ENCODE results near the gene CDH4.
A peak's percentile ranks its signal among the peaks of the same experiment; 100 is the strongest.

Gene CDH4

GRCh38 chr20:61876952-61877728 lies 625.1 kb downstream of the CDH4 start:
- DNase-seq = no peak

GRCh38 chr20:61877776-61878477 lies 625.9 kb downstream of the CDH4 start:
- no peak for DNase-seq

- no peak for DNase-seq
These were observed 626.6 kb downstream of the CDH4 start for GRCh38 chr20:61878478-61879302.

GRCh38 chr20:61879303-61879620 lies 627.2 kb downstream of the CDH4 start:
- DNase-seq = no peak

GRCh38 chr20:61879694-61880093 lies 627.6 kb downstream of the CDH4 start:
- no peak for DNase-seq

- no peak for DNase-seq
These were observed 628.6 kb downstream of the CDH4 start for GRCh38 chr20:61880706-61881105.

GRCh38 chr20:61881416-61881815 lies 629.4 kb downstream of the CDH4 start:
- DNase-seq = no peak

GRCh38 chr20:61881861-61882260 lies 629.8 kb downstream of the CDH4 start:
- DNase-seq = no peak

- no peak for DNase-seq
These were observed 630.9 kb downstream of the CDH4 start for GRCh38 chr20:61882716-61883615.

GRCh38 chr20:61883857-61884393 lies 631.9 kb downstream of the CDH4 start:
- no peak for DNase-seq

GRCh38 chr20:61884571-61885389 lies 632.7 kb downstream of the CDH4 start:
- DNase-seq = no peak

- no peak for DNase-seq
These were observed 634.0 kb downstream of the CDH4 start for GRCh38 chr20:61885759-61886715.

- peak; percentile 17 for DNase-seq
These were observed 634.9 kb downstream of the CDH4 start for GRCh38 chr20:61886721-61887595.

GRCh38 chr20:61887596-61888093 lies 635.6 kb downstream of the CDH4 start:
- DNase-seq = no peak

- DNase-seq = no peak
These were observed 636.2 kb downstream of the CDH4 start for GRCh38 chr20:61888101-61888865.

- no peak for DNase-seq
These were observed 637.6 kb downstream of the CDH4 start for GRCh38 chr20:61889659-61890058.

GRCh38 chr20:61890210-61890609 lies 638.1 kb downstream of the CDH4 start:
- DNase-seq = no peak

GRCh38 chr20:61891476-61891875 lies 639.4 kb downstream of the CDH4 start:
- DNase-seq = no peak
